Uterus (tissue), 2 donors: Measurements from ENCODE around the gene USP26.

Experiments used
- CTCF ChIP-seq, 4 experiments: fragments of 200-600 bp in 2 of 4; fragments of 450-650 bp in 2 of 4; sonication (generic) in 2 of 4; IDR thresholded peaks; one replicate each; pipeline ENCODE4 v1.5.1; 2016 to 2019; ENCODE audit warnings: antibody characterized with exemption in 4 of 4, mild to moderate bottlenecking in 2 of 4, moderate library complexity in 1 of 4
- POLR2A ChIP-seq, 2 donors: fragments of 450-650 bp; IDR thresholded peaks; one replicate each; pipeline ENCODE4 v1.6.1; 2016; ENCODE audit warnings: antibody characterized with exemption in 2 of 2, mild to moderate bottlenecking in 1 of 2, moderate library complexity in 1 of 2

- TF ChIP-seq POLR2A (IDR thresholded peaks at IDR 0.05): no peak
- TF ChIP-seq CTCF (IDR thresholded peaks at IDR 0.05): no peak
Observed at GRCh38 chrX:133085785-133086184, 11.1 kb downstream of the USP26 start.
